HCT116 (cell line): ENCODE data around the gene PPIL6.
A peak's percentile ranks its signal among the peaks of the same experiment; 100 is the strongest.

Experiments used
- EZH2phosphoT487 ChIP-seq: fragments of 200-600 bp; IDR thresholded peaks from 2 replicates; pipeline ENCODE4 v1.6.1; 2018; ENCODE audit warnings: antibody characterized with exemption, borderline replicate concordance
- FOSL1 ChIP-seq: IDR thresholded peaks from 2 replicates; pipeline ENCODE4 v1.6.1; 2012; ENCODE audit warnings: low read depth
- POLR2A ChIP-seq: IDR thresholded peaks from 2 replicates; pipeline ENCODE4 v1.7.0; 2011; ENCODE audit warnings: borderline replicate concordance; ENCODE audit not compliant: insufficient read depth, insufficient read length; ENCODE audit errors: extremely low read depth
- POLR2AphosphoS5 ChIP-seq: IDR thresholded peaks from 2 replicates; pipeline ENCODE4 v1.6.1; 2011; ENCODE audit warnings: mild to moderate bottlenecking, low read depth, low read length, moderate library complexity
- SIN3A ChIP-seq: IDR thresholded peaks from 2 replicates; pipeline ENCODE4 v1.6.1; 2012; ENCODE audit warnings: low read depth
- YY1 ChIP-seq: IDR thresholded peaks from 2 replicates; pipeline ENCODE4 v1.6.1; 2011; ENCODE audit warnings: low read length, low read depth, moderate library complexity, mild to moderate bottlenecking; ENCODE audit not compliant: insufficient replicate concordance; ENCODE audit errors: extremely low read depth
- TF ChIP-seq, protein P1 (sequence below), 3 experiments: fragments of 200-600 bp in 1 of 3; sonication (generic) in 1 of 3; IDR thresholded peaks in 2 of 3; conservative IDR thresholded peaks in 1 of 3; 2 replicates each; pipeline ENCODE4 v1.5.1; 2012 to 2017; ENCODE audit warnings: low read depth in 2 of 3, low read length in 2 of 3, antibody characterized with exemption in 1 of 3, borderline replicate concordance in 1 of 3, control low read depth in 1 of 3, mild to moderate bottlenecking in 1 of 3, mixed read lengths in 1 of 3, mixed run types in 1 of 3, moderate library complexity in 1 of 3; ENCODE audit not compliant: insufficient read depth in 1 of 3
- TF ChIP-seq, protein P2 (sequence below): IDR thresholded peaks from 2 replicates; pipeline ENCODE4 v1.6.1; 2012
- TF ChIP-seq, protein P3 (sequence below): IDR thresholded peaks from 2 replicates; pipeline ENCODE4 v1.6.1; 2012; ENCODE audit warnings: low read depth
- TF ChIP-seq, protein P4 (sequence below): IDR thresholded peaks from 2 replicates; pipeline ENCODE4 v1.6.1; 2012

DNA sequence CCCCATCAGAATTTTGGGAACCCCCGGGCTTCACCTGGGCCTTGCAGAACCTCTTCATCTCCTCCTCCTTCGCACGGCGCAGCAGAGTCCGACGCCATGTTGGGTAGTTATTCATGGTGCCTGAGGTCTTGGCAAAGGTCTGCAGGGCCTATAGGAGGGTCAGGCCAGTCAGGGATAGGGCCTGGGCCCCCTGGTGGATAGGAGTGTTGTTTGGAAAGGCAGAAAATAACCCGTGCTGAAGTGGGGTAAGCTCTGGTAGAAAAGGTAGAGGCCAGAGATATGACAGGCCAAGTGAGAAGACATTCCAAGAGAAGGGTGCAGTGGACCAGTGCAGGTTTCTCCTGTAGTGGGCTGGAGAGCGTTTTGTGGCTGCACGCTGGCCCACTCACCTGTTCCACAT lies 5.0 kb upstream of the PPIL6 start:
- no peak for TF ChIP-seq POLR2A
- TF ChIP-seq, protein P1, sequence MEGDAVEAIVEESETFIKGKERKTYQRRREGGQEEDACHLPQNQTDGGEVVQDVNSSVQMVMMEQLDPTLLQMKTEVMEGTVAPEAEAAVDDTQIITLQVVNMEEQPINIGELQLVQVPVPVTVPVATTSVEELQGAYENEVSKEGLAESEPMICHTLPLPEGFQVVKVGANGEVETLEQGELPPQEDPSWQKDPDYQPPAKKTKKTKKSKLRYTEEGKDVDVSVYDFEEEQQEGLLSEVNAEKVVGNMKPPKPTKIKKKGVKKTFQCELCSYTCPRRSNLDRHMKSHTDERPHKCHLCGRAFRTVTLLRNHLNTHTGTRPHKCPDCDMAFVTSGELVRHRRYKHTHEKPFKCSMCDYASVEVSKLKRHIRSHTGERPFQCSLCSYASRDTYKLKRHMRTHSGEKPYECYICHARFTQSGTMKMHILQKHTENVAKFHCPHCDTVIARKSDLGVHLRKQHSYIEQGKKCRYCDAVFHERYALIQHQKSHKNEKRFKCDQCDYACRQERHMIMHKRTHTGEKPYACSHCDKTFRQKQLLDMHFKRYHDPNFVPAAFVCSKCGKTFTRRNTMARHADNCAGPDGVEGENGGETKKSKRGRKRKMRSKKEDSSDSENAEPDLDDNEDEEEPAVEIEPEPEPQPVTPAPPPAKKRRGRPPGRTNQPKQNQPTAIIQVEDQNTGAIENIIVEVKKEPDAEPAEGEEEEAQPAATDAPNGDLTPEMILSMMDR (IDR thresholded peaks at IDR 0.05 in 2 of 3, conservative IDR thresholded peaks at IDR 0.05 in 1 of 3; ENCODE audit: borderline replicate concordance in 1 of 3, insufficient read depth in 1 of 3, low read depth in 2 of 3, low read length in 2 of 3), result peak in 2 of 3 experiments; percentile 23 to 28; a peak in 2 of 6 replicates
- TF ChIP-seq, protein P2, sequence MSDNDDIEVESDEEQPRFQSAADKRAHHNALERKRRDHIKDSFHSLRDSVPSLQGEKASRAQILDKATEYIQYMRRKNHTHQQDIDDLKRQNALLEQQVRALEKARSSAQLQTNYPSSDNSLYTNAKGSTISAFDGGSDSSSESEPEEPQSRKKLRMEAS, result no peak
- no peak for TF ChIP-seq POLR2AphosphoS5
- TF ChIP-seq, protein P3, sequence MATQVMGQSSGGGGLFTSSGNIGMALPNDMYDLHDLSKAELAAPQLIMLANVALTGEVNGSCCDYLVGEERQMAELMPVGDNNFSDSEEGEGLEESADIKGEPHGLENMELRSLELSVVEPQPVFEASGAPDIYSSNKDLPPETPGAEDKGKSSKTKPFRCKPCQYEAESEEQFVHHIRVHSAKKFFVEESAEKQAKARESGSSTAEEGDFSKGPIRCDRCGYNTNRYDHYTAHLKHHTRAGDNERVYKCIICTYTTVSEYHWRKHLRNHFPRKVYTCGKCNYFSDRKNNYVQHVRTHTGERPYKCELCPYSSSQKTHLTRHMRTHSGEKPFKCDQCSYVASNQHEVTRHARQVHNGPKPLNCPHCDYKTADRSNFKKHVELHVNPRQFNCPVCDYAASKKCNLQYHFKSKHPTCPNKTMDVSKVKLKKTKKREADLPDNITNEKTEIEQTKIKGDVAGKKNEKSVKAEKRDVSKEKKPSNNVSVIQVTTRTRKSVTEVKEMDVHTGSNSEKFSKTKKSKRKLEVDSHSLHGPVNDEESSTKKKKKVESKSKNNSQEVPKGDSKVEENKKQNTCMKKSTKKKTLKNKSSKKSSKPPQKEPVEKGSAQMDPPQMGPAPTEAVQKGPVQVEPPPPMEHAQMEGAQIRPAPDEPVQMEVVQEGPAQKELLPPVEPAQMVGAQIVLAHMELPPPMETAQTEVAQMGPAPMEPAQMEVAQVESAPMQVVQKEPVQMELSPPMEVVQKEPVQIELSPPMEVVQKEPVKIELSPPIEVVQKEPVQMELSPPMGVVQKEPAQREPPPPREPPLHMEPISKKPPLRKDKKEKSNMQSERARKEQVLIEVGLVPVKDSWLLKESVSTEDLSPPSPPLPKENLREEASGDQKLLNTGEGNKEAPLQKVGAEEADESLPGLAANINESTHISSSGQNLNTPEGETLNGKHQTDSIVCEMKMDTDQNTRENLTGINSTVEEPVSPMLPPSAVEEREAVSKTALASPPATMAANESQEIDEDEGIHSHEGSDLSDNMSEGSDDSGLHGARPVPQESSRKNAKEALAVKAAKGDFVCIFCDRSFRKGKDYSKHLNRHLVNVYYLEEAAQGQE, result no peak
- no peak for TF ChIP-seq FOSL1
- TF ChIP-seq EZH2phosphoT487, result no peak
- TF ChIP-seq, protein P4, sequence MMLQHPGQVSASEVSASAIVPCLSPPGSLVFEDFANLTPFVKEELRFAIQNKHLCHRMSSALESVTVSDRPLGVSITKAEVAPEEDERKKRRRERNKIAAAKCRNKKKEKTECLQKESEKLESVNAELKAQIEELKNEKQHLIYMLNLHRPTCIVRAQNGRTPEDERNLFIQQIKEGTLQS, result no peak
- no peak for TF ChIP-seq YY1
- no peak for TF ChIP-seq SIN3A
